Cortex of kidney (tissue), 1 donor: ENCODE measurements around the gene CCDC88C.

Source experiments
- DNase-seq: peaks from one replicate; lab custom pipeline; 2025; lab: John Stamatoyannopoulos, UW

CCDC88C gene

DNA sequence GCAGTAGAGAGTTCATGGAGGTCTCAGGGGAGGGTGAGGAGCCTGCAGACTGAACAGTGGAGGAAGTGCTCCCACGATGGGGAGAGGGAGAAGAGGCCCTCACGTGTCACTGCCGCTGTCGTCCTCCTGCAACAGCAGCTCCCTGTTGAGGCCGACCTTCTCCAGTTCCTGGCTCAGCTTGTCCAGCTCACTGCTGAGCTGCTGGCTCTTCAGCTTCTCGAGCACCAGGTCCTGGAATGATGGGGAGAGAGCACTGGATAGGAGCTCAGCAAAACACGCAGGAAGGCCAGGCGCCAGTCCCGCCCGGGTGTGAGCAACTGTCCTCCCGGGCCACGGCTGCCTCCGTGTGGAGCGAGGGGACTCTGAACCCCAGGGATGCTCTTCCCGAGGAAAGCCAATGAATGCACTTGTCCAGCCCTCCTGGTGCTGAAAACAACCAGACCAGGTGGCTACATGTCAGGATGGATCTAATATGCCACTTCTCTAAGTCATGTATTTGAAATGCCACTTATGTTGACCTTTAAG lies 107.8 kb downstream of the CCDC88C start:
- DNase-seq, result no peak

DNA sequence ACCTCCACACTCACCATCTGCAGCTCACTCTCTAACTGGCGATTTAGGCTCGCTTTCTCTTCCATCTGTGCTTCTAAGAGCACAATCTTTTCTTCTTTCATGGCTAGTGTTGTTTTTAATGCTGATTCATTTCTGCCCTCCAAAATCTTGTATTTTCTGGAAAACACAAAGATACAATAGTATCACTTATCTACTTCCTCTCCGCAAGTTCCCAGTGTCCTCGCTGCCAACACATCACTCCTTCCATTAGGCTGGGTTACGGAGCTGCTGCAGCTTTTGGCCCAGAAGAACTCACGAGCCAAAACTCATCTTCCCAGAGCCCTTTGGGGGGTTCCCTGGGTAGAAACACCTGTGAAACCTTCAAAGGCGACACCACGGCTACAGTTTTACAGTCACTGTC lies 109.3 kb downstream of the CCDC88C start:
- DNase-seq, result no peak

- DNase-seq, result no peak
Observed at GRCh38 chr14:91307652-91308051, 110.0 kb downstream of the CCDC88C start.

GRCh38 chr14:91307046-91307445 lies 110.6 kb downstream of the CCDC88C start:
- no peak for DNase-seq

DNA sequence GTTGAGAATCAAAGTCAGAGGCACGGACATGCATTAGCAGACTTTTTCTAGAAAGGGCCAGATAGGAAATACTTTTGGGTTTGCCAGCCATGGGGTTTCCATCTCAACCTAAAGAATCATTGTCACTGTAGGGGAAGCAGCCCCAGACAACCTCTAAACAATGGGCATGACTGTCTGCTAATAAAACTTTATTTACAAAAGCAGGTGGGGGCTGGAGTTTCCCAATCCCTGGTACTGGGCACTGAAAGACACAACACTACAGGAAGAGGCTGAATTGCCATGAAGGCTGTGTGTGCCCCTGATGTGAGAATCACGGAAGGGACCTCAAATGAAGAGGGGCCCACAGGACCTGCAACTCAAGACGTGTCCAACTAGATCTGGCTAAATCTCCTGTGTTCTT lies 111.1 kb downstream of the CCDC88C start:
- no peak for DNase-seq

DNA sequence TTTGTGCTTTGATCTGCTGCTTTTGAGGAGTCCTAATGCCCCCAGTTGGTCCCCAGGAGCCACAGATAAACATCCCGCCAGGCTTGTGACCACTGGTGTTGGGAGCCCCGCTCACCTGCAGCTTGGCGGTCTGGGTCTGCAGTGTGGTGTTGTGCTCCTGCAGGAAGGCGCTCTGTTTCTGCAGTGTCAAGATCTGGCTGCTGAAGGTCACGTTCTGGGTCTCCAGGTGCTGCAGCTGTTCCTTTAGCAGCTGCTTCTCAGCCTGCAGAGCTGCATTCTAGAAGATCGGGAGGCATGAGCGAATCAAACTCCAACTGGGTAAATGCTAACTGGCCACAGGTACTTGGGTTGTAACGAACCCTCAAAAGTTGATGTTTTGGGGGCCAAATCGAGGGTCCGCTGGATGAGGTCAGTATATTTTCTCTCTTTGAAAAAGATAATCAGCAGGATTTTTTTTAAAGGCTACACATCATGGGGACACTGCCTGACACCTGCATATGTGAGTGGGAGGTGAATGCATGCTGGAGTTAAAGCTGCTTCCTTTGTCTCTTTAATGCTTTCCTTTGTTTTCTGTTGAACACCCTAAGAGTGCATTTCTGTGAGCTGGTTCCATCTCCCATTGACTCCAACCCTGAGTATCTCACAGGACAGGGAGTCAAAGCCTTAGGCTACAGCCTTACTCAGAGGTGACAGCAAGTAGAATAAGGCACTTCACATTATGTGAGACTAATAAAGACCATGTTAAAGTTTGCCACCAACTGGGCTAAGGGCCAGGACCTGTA lies 111.8 kb downstream of the CCDC88C start:
- DNase-seq, result no peak

DNA sequence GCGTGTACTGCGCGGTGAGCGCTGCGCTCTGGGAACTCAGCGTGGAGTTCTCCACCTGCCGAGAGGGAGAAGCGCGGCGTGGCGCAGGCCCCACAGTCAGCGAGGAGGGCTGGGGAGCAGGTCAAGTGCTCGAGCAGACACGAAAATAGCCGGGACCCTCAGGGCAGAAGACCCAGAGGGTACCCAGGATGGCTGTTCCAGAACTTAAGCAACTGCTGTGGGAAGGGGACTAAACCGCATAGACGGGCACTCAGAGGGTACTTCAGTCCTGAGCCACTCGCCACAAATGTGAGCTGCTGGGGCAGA lies 113.7 kb downstream of the CCDC88C start:
- no peak for DNase-seq

- no peak for DNase-seq
Observed at GRCh38 chr14:91303091-91303923, 114.3 kb downstream of the CCDC88C start.

DNA sequence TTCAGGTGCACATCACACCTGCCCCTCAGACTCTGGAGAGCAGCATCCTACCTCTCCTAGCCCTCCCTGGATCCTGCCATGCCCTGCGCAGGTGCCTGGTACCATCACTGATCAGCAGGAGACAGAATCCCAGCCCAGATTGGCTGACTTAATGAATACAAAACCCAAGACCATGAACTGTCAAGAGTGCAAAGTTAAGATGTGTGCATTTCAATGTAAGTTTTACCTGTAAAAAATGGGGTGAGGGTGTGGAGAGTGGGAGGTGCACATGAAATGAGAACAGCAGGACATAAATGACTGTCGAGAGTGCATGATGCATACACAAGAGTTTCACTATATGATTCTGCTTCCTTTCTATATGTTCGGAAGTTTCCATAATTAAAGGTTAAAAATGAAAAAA lies 115.2 kb downstream of the CCDC88C start:
- DNase-seq, result no peak

- no peak for DNase-seq
Observed at GRCh38 chr14:91300957-91301356, 116.7 kb downstream of the CCDC88C start.

DNA sequence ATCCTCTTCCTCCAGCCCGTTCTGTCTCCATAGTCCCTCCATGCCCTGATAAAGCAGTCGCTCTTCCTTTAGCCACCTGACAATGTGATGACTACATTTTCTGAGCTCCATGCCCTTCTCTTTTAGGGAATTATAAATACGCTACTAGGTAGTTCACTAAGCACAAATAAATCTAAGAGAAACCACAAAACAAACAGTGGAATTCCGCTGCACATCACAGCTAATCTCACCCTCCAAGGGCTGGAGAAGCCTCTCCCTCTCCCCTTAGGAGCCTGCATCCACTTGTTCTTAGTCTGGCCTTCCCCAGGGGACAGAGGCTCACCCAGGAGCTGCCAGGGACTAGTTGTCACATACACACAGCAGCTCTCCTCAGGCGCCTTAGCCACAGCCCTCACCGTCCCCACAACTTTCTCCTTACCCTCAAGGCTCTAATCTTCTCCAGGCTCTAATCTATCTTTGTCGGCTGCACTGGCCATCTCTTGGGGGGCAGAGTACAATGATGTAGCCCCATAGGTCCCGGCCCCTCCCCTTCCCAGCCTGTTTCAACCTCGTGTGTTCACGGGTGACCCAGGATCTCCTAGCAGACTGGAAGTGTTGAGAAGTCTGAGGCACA lies 117.2 kb downstream of the CCDC88C start:
- DNase-seq, result no peak

GRCh38 chr14:91299121-91300115 lies 118.2 kb downstream of the CCDC88C start:
- DNase-seq, result no peak

DNA sequence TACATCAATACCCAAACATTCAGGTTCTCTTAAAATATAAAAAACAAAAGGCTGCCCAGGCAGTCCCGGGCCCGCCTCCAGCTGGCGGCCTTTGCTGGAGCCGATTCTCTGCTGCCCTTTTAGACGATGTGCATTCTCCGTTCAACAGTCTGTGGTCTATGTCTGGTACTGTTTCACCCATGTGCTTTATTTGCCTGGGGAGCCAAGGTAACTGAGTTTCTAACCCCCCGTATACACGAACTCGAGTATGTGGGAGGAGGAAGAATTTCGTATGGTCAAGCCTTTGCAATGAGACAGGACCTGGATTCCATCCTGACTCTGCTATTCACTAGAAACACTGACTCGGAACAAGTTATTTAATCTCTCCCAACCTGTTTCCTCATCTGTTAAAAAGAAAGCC lies 119.0 kb downstream of the CCDC88C start:
- no peak for DNase-seq

GRCh38 chr14:91297081-91297711 lies 120.4 kb downstream of the CCDC88C start:
- DNase-seq, result no peak

DNA sequence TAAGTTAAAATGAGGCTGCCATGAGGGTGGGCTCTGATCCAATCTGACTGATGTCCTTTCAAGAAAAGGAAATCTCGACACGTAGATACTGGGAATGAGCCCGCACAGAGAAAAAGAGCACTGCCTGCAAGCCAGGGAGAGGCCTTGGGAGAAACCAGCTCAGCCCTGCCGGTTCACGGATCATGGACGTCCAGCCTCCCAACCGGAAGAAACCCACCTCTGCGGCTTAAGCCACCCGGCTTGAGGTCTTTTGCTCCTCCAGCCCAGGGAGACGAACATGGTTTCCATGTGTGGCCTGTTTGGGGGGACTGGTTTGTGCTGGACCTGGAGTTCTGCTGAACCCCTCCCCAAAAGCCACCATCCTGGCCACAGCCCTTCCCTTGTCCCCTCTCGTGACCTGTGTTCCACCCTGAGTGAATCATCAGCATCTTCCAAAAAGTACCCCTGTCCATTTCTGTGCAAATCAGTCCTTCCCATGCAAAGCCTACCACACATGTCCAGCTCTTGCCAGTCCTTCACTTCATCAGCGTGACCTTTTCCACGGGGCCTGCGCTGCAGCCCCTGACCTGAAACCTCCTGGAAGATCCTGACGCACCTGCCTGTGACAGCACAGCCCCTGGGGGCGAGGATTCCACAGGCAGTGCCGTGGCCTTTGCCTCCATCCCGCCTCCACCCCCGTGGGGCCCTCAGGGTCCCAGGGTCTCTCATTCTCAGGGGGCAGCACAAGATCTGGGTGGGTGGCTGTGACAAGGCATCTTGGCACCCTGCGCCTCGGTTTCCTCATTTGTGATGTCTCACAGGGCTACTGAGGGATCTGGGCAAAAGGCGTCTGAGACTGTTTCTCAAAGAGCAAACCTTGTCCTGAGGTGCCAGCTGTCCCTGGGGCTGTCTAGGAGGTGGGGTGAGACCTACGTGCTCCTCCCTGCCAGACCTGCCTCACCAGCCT lies 121.5 kb downstream of the CCDC88C start:
- DNase-seq, result no peak

- no peak for DNase-seq
Observed at GRCh38 chr14:91295276-91295845, 122.3 kb downstream of the CCDC88C start.

DNA sequence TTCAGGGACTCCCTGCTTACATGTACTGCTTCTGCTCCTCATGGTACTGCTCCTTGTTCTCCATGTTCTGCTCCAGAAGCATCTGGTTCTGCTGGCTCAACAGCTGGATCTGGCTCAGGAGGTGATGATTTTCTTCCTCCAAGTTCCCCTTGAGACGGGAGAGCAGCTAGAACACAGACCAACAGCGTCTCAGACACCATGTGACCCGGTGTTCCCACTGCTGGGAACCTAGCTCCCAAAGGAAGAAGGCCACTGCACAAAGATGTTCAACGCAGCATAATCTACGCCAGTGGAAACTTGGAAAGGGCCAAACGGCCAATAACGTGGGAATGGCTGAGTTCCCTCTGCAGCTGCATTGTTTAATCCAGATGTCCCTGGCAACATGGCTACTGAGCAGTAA lies 123.5 kb downstream of the CCDC88C start:
- DNase-seq, result no peak

DNA sequence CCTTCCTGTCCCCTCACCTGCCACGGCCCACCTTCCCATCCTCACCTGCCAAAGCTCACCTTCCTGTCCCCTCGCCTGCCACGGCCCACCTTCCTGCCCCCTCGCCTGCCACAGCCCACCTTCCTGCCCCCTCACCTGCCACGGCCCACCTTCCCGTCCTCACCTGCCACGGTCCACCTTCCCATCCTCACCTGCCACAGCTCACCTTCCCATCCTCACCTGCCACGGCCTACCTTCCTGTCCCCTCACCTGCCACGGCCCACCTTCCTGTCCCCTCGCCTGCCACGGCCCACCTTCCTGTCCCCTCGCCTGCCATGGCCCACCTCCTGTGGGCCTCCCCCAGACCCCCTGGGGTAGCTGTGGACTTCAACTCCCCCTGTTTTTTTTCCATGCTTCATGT lies 124.3 kb downstream of the CCDC88C start:
- no peak for DNase-seq

DNA sequence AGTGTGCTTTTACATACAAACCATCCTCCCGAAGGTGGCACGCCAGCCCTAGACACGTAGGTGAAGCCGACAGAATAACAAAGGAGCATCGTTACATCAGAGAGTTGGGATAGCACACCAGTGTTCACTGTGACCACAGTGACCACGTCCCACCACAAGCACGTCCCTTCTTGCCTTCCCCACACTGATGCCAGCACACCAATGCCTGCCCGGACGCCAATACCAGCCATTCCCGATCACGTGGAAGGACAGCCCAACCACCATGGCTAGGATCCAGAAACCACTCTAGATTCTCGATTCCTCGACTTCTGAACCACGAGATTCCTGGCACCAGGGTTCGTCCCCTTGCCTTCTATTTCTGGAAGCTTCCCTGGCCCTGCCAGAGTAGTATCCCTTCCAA lies 125.1 kb downstream of the CCDC88C start:
- DNase-seq, result no peak
